ENCODE measurements around the gene MEIS2.
"Not testable (repeated sequence)": the region's sequence is repeated elsewhere in the genome, so short reads cannot be mapped to it uniquely, and the experiment has no call there.

Gene MEIS2

DNA sequence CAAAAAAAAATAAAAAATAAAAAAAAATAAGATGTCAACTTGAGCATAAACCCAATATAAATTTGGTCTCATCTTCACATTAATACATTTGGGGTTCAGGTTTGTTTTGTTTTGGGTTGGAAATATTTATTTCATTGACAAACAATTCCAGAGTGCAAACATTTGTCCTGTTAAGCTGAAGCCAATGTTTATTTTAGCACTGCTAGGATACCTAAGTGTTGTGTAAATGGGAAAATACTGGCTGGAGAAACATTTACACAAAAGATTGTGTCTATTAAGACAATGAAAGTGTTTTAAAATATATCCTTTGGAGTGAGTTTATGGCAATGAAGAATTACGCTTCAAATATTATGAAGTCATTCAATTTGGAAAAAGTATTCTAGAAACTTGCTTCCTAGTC lies 91.1 kb downstream of the MEIS2 start:
- no peak for DNase-seq (ENCODE audit: low read depth in 3 of 3)

GRCh38 chr15:37008205-37008604 lies 92.1 kb downstream of the MEIS2 start:
- DNase-seq (ENCODE audit: low read depth in 3 of 3): no peak

DNA sequence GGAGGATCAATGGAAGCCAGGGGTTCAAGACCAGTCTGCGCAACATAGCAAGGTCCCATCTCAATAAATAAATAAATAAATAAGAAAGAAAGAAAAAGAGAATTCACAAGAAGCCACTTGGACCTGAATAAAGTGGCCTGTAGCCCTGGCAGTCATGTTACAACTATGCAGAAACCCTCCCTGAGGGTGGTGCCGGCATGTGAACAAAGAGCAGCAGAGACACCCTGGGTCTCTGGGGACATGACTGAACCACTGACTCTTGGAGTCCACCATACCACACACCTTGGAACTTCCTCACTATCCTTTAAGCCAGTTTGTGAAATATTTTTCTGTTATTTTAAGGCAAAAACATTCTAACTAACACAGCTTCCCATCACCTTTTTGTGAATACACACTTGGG lies 93.0 kb downstream of the MEIS2 start:
- no peak for DNase-seq (ENCODE audit: low read depth in 3 of 3)

DNA sequence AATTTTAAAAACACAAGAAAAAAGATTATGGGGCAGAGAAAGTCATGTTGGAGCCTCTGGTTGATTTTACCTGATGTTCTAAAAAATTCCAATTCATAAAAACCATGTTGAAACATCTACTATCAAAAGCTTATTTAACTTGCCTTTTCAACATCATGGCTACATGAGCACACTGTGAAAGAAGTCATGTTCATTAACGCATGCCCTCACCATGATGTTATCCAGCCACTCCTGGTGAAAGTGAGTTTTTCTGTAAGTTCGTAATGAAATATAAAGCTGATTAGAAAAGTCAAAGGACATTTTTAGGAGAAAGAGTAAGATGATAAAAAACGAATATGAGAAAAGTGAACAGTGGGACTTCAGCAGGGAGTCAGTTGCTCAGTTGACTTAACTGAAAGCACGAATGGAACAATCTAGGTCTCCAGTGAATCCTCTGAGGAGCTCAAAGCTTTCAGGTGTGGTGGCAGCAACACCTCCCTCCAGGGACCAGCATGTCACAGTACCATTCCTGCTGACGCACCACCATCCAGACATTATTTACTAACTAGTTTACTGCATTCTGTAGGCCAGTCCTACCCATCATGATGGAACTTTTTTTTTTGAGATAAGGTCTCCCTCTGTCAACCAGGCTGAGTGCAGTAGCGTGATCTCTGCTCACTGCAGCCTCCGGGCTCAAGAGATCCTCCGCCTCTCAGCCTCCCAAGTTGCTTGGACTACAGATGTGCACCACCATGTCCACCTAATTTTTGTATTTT lies 95.2 kb downstream of the MEIS2 start:
- no peak for DNase-seq (ENCODE audit: low read depth in 3 of 3)

DNA sequence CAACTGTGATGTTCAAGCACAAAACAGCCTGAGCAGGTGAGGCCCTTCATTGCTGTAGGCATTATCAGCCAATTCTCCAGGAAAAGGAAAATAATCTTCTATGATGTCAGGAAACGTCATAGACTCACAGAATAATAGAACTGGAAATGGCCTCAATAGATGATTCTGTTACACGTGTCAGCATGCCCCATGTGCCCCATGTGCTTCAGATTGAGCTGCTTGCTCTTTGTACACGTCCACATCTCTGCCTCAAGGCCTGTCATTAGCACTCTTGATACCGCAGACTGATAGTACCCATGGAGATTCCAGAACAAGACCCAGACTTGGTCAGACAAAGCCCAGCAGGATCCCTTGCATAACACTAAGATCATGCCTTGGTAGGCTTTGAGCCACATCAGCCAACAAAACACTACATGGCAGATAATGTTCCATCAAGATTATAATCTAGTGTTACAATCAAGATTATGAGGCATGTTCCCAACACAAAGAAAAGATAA lies 95.9 kb downstream of the MEIS2 start:
- DNase-seq (ENCODE audit: low read depth in 3 of 3): no peak

- DNase-seq (ENCODE audit: low read depth in 3 of 3): no peak
Measured at GRCh38 chr15:37002041-37002672, 98.2 kb downstream of the MEIS2 start.

- no peak for DNase-seq (ENCODE audit: low read depth in 3 of 3)
Measured at GRCh38 chr15:37001417-37001816, 98.9 kb downstream of the MEIS2 start.

- DNase-seq (ENCODE audit: low read depth in 3 of 3): no peak
Measured at GRCh38 chr15:36999778-37000177, 100.6 kb downstream of the MEIS2 start.

GRCh38 chr15:36996538-36997181 lies 103.7 kb downstream of the MEIS2 start:
- no peak for DNase-seq (ENCODE audit: low read depth in 3 of 3)

- DNase-seq (ENCODE audit: low read depth in 3 of 3): no peak
Measured at GRCh38 chr15:36996121-36996520, 104.2 kb downstream of the MEIS2 start.

- no peak for DNase-seq (ENCODE audit: low read depth in 3 of 3)
Measured at GRCh38 chr15:36994790-36995189, 105.6 kb downstream of the MEIS2 start.

DNA sequence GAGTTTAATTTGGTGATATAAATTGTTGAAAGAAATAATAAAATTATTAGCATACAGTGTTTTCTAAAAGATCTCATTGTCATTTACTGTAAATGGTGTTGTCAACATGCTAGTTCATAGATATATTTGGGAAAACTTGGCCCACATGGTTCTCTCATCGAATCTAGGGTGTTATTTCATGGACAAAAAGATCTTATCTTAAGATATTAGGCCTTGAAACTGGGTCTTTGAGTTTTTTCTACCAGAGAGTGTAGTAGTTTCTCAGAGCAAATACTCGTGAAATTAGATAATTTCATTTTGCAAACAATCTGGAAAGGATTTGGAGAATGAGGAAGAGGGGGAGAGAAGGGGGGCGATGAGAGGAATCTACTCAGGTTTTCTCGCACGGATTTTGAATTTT lies 107.9 kb downstream of the MEIS2 start:
- no peak for DNase-seq (ENCODE audit: low read depth in 3 of 3)

GRCh38 chr15:36988947-36989346 lies 111.4 kb downstream of the MEIS2 start:
- DNase-seq (ENCODE audit: low read depth in 3 of 3): no peak

DNA sequence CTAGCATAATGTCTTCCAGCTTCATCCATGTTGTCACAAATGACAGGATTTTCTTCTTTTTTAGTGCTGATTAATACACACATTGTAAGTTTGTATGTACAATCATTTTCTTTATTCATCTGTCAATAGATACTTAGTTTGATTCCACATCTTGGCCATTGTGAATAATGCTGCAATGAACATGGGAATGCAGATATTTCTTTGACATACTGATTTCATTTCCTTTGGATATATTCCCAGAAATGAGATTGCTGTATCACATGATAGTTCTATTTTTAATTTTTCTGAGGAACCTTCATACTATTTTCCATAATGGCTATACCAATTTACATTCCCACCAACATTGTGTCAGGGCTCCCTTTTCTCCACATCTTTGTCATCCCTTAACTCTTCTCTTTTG lies 117.9 kb downstream of the MEIS2 start:
- DNase-seq (ENCODE audit: low read depth in 3 of 3): no peak

- DNase-seq (ENCODE audit: low read depth in 3 of 3): not testable (repeated sequence)
Measured at GRCh38 chr15:36980281-36980680, 120.1 kb downstream of the MEIS2 start.

DNA sequence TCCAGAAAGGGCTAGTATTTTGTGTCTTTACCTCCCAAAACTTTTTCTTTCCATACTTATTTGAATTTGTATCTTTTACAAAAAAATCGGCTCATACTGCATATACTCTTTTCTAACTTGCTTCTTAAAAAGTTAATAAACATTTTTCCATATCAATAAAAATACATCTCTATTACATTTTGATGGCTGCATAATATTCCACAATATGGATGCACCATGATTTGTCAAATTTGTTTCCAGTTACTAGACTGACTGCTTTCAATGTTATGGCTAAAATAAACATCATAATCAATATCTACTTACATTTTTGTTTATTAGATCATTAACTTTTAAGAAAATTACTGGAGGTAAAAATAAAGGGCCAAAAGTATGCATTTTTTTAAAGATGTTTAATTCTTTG lies 121.7 kb downstream of the MEIS2 start:
- DNase-seq (ENCODE audit: low read depth in 3 of 3): no peak

- DNase-seq (ENCODE audit: low read depth in 3 of 3): no peak
Measured at GRCh38 chr15:36978126-36978525, 122.2 kb downstream of the MEIS2 start.

DNA sequence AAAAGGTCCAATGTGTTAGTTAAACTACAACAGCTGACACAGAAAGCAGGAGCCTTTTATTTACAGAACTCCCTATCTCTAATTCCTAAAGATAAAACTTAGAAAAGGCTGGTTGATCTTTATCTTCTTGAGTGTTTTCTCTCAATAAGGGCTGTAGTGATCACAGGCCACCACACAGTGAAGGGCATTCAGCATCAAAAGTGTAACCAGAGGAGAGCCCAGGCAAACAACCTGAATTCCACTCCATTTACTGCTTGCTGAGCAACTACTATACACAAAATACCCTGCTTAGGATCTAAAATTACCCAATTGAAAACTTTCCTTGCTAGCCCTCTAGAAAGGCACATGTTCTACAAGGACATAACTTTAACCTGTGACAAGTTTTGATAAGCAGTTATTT lies 122.7 kb downstream of the MEIS2 start:
- DNase-seq (ENCODE audit: low read depth in 3 of 3): no peak

DNA sequence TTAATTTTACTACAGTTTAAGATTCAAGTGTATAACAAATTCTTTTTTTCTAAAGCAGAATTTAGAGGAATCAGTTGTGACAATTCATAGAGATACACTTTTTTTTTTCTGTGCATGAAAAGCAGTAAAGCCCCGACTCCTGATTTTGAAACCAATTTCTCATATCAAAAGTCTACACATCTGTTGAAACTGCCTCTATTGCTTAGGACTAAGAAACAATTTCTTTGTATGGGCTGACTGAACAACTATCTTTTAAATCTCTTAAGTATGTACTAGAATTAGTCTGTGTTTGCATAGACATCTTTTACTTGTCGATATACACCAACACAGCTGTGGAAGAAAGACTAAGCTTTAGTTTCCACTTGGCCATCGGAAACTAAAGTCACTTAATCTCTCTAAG lies 127.6 kb downstream of the MEIS2 start:
- no peak for DNase-seq (ENCODE audit: low read depth in 3 of 3)

DNA sequence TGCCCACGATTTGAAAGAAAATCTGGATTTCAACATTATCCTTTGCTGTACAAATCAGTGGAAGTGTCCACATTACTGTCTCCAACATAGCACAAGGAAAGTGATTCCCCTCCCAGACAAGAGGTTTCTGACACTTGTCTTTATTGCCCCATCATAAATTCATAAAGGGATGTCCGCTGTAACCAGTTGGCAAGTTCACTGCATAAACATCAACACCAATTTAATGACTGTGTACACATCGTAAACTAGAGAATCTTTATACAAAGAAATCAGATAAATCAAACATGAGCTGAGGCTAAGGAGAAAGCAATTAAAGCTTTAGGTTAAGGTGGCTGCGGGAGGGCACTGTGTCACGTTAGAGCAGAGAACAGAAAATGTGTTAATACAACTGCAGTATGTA lies 129.8 kb downstream of the MEIS2 start:
- no peak for DNase-seq (ENCODE audit: low read depth in 3 of 3)

DNA sequence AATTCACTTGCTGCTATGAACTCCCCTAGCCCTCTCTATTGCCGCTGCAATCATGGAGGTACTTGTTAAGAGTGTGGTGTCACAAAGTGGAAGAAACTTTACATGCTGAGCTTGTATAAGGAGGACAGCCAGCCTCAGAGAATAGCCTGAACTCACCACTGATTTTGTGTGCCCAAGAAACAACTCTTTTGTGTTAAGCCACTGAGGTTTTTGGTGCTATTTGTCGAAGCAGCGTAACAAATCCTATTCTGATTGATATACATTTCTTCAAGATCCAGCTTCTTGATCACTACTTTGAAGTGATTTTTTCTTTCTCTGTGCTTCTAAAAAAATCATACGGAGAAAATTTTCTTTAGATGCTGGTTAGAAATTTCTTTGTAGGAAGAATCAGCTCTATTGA lies 132.4 kb downstream of the MEIS2 start:
- no peak for DNase-seq (ENCODE audit: low read depth in 3 of 3)

GRCh38 chr15:36966708-36967107 lies 133.6 kb downstream of the MEIS2 start:
- no peak for DNase-seq (ENCODE audit: low read depth in 3 of 3)
